ENCODE results near the gene CAP2.

- TF ChIP-seq POLR2A (IDR thresholded peaks at IDR 0.05): no peak
- TF ChIP-seq, protein P1, sequence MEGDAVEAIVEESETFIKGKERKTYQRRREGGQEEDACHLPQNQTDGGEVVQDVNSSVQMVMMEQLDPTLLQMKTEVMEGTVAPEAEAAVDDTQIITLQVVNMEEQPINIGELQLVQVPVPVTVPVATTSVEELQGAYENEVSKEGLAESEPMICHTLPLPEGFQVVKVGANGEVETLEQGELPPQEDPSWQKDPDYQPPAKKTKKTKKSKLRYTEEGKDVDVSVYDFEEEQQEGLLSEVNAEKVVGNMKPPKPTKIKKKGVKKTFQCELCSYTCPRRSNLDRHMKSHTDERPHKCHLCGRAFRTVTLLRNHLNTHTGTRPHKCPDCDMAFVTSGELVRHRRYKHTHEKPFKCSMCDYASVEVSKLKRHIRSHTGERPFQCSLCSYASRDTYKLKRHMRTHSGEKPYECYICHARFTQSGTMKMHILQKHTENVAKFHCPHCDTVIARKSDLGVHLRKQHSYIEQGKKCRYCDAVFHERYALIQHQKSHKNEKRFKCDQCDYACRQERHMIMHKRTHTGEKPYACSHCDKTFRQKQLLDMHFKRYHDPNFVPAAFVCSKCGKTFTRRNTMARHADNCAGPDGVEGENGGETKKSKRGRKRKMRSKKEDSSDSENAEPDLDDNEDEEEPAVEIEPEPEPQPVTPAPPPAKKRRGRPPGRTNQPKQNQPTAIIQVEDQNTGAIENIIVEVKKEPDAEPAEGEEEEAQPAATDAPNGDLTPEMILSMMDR (IDR thresholded peaks at IDR 0.05): no peak
- no peak for TF ChIP-seq POLR2AphosphoS5 (IDR thresholded peaks at IDR 0.05)
Measured at GRCh38 chr6:17353440-17354175, 39.8 kb upstream of the CAP2 start.

Data from breast epithelium (tissue), 3 donors.